Posterior cingulate gyrus (tissue), 11 donors: Measurements from ENCODE around the gene RANBP17.
"Not testable (repeated sequence)": the region's sequence is repeated elsewhere in the genome, so short reads cannot be mapped to it uniquely, and the experiment has no call there.

ENCODE experiments used
- DNase-seq, 10 donors: peaks; one replicate each; pipeline versions ENCODE4 v3.0.0 to v3.0.0-alpha.2; 2020 to 2021; ENCODE audit warnings: mixed read lengths in 3 of 10
- intact Hi-C: fragments of 100-400 bp; cut with DNase I; formaldehyde crosslinking; loops from one replicate; pipeline ENCODE4 v1.15.1; 2023

Gene RANBP17

GRCh38 chr5:171143171-171143570, 281.4 kb downstream of the RANBP17 start:
- DNase-seq: no peak
- intact Hi-C loops: no loop called here

DNA sequence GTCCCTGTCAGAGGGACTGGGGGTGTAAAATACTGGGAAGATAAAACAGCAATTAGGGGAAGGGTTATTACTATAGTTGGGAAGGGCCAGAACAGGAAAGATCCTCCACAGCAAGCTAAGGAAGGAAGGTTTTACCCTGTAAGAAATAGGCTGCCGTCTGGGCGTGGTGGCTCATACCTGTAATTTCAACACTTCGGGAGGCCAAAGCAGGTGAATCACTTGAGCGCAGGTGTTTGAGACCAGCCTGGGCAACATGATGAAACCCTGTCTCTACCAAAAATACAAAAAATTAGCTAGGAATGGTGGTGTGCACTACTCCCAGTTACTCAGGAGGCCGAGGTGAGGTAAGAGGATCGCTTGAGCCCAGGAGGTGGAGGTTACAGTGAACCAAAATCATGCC, 282.1 kb downstream of the RANBP17 start:
- no peak for DNase-seq
- intact Hi-C loops: no loop called here

GRCh38 chr5:171149333-171149732, 287.5 kb downstream of the RANBP17 start:
- intact Hi-C loops: no loop called here
- no peak for DNase-seq

DNA sequence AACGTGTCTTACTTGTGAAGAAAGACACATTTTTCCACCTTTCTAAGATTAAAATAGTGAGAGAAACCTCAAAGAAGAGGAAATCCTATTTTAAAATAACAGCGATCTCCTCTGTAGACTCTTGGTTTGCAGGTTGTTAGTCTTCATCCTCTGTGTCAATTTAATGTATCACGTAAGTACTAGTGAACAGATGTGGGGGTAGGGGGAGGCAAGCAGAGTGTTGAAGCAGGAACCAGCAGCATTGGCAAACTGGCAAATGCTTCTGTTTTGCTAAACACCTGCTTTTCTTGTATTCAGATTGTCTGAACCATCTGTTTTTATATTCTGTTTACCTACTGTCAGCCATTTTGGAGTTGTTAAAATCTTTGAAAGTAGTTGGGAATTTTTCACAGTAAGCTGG, 288.0 kb downstream of the RANBP17 start:
- intact Hi-C loops: no loop called here

DNA sequence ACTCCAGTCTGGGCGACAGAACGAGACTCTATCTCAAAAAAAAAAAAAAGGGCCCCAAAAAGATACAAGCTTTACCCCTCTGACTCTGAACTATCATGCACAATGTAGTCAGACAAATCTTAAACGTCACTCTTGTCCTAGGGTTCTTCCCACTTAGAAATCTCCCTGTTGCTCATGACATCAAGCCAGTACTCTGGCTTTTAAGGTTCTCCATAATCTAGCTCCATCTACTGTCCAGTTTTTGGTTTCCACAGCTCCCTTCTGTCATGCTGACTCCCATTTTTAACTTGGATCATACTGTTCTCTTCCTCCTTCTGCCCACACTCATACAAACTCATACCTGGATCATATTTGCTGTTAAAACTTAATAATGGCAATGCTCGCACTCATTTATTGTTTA, 290.6 kb downstream of the RANBP17 start:
- intact Hi-C loops: no loop called here
- no peak for DNase-seq

More for the DNA sequence above, 288.0 kb downstream of the RANBP17 start:
- DNase-seq: no peak

GRCh38 chr5:171155621-171156020, 293.8 kb downstream of the RANBP17 start:
- intact Hi-C loops: no loop called here
- no peak for DNase-seq

GRCh38 chr5:171157276-171157675, 295.5 kb downstream of the RANBP17 start:
- intact Hi-C loops: no loop called here
- DNase-seq: no peak

- intact Hi-C loops: no loop called here
- DNase-seq: no peak
Measured at GRCh38 chr5:171157775-171158174, 296.0 kb downstream of the RANBP17 start.

DNA sequence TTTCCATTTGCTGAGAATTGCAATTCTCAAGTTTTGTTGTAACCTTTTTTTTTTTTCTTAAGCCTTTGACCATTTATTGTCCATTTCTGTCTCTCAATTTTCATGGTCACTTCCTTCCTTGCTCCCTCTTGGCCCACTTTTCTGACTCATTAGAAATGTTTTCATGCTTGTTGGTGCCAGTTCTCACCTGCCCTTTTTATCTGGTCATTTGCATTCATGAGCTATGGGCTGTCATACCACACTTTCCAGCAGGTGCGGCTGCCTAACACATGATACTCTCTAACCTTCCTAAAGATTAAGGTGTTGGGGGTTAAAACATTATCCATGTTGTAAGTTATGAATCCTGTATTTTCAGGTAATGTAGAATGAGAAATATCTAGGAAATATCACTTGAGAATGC, 296.8 kb downstream of the RANBP17 start:
- intact Hi-C loops: no loop called here
- no peak for DNase-seq

- intact Hi-C loops: no loop called here
Measured at GRCh38 chr5:171162165-171162564, 300.3 kb downstream of the RANBP17 start.

GRCh38 chr5:171162596-171162995, 300.8 kb downstream of the RANBP17 start:
- no peak for DNase-seq
- intact Hi-C loops: no loop called here

More at GRCh38 chr5:171162165-171162564, 300.3 kb downstream of the RANBP17 start:
- no peak for DNase-seq

GRCh38 chr5:171166766-171167165, 304.9 kb downstream of the RANBP17 start:
- DNase-seq: no peak
- intact Hi-C loops: no loop called here

GRCh38 chr5:171168171-171168570, 306.4 kb downstream of the RANBP17 start:
- no peak for DNase-seq
- intact Hi-C loops: no loop called here

DNA sequence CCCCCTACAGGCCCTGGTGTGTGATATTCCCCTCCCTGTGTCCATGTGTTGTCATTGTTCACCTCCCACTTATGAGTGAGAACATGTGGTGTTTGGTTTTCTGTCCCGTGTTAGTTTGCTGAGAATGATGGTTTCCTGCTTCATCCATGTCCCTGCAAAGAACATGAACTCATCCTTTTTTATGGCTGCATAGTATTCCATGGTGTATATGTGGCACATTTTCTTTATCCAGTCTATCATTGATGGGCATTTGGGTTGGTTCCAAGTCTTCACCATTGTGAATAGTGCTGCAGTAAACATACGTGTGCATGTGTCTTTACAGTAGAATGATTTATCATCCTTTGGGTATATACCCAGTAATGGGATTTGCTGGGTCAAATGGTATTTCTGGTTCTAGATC, 313.1 kb downstream of the RANBP17 start:
- intact Hi-C loops, DNase-seq: not testable (repeated sequence)

DNA sequence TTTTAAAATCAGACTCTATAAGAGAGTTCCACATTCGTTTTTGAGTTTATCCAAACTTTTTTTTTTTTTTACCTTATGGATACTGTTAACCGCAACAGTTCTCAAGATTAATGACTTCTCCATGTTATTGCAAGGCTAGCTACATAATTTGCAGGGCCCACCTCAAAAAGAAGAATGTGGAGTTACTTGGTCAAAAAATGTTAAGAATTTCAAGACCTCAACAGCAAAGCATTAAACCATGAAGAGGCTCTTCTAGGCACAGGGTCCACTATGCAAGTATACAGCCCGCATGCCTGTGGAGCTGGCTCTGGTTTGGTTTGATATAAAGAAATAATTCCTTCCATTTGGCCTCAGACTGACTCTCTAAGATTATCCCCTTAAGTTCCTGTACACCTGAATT, 313.9 kb downstream of the RANBP17 start:
- no peak for DNase-seq
- intact Hi-C loops: no loop called here

- intact Hi-C loops: not testable (repeated sequence)
Measured at GRCh38 chr5:171178190-171178589, 316.4 kb downstream of the RANBP17 start.

DNA sequence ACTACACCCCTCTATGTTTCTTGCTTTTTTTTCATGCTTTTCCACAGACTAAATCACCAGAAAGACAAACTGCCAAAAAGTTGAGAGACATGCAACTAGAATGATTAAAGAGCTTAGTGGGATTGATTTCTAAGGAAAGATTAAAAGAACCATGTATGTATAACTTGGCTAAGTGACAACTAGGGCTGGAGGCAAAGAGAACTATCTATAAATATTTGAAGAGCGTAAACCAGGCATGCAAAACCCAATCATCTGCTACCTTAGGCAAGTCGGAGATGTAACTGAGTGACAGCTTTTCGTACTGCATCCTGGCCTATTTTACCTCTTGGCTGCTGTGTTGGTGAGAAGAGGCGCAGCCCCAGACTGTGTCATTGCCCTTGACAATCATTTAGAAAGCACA, 326.2 kb downstream of the RANBP17 start:
- intact Hi-C loops: no loop called here
- DNase-seq: no peak

More at GRCh38 chr5:171178190-171178589, 316.4 kb downstream of the RANBP17 start:
- DNase-seq: not testable (repeated sequence)

GRCh38 chr5:171189442-171189841, 327.6 kb downstream of the RANBP17 start:
- no peak for DNase-seq
- intact Hi-C loops: no loop called here

DNA sequence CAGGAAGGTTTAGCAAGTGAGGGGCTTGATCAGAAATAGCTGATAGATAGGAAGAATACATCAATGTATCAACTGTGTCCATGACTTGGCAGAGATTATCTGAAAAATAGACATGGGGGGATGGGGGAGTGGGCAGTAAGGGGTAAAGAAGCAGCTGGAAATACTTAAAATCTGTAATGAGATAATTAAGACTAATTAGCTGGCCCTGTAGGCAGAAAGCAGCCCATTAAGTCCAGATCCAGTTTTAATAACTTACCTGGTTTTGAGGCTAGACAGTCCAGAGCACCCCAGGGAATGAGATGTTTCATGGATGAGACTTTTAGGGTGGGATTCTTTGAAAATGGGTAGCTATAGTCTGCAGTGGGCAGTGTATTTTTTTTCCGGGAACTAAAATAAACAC, 330.3 kb downstream of the RANBP17 start:
- intact Hi-C loops: no loop called here
- no peak for DNase-seq

DNA sequence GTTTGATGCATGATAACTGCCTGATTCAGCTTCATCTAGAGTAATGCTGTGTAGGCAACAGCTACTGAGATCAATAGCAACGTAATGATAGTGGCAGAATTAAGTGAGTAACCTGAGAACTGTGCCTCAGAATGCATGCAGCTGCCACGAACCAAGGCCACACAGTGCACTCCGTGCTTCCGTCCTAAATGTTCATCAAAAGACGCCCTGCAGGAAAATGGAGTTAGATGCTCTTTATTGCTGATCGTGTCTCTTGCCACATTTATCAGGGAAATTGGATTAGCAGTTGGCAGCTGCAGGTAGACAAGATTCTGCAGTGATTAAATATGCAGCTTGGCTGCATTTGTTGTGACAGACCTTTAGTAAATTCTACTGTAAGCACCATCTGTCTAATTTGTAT, 339.5 kb downstream of the RANBP17 start:
- intact Hi-C loops: no loop called here
- no peak for DNase-seq

DNA sequence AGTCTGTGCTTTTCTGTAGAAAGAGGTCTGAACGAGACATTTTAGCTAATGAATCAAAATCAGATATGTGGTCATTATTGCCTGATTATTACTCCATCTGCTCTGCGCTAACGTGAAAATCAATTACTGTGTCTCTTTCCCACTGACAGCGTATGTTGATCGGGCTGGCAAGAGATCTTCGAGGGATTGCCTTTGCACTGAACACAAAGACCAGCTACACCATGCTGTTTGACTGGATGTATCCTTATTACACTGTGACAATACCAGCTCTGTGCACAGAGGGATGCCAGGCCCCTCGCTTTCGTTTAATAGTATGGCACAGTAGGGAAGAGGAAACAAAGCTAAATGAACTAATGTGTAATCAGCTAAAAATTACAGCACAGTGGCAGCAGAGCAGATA, 343.6 kb downstream of the RANBP17 start:
- no peak for DNase-seq
- intact Hi-C loops: loop anchor here (5.0 kb wide), 1 partner anchor 132 kb away; no protein-coding TSS in a partner anchor

DNA sequence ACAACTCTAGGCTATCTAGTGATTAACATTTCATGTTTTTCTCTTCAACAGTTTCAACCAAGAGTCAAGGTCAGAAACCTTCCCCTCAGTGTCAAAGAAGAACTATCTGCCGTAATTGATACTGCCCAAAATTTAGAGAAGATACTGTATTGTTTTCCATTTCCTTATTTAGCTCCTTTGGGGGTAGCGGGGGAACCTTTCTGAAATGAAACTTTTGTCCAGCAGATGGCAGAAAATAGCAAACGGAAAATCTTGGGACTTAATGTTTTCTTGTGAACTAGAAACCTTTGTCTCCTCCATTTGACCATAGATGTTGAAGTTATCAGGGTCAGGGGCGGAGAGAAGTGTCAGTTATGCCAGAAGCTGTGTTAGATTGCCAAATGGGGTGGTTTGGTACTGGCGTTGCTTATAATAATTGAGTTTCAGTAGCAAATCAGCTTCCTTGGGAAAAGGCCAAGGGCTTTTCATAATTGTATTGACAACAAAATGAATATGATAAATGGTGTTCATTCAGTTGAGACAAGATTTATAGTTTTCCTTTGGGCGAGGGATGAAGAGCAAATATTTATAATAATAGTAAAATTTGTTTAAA, 345.5 kb downstream of the RANBP17 start:
- no peak for DNase-seq
- intact Hi-C loops: loop anchor here (5.0 kb wide), 1 partner anchor 130 kb away; no protein-coding TSS in a partner anchor

DNA sequence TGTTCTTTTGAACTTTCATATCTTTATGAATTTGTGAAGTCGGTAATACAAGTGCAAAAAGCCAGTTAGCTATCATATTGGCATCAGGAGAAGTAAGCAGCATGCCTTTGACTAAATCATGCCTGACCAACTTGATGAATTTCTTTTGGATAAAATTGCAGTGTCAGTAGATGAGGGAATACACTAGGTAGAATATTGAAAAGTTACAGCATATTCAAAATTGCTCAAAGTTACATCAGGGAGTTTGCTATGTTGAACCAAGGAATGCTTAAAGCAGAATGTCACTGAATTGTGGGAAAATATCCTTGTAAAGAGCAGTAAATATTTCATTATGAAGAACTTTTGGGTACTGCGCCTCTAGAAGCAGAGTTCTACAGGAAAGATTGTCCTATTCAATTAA, 360.1 kb downstream of the RANBP17 start:
- no peak for DNase-seq
- intact Hi-C loops: no loop called here
